ENCODE results near the gene PAK3.

Gene PAK3

DNA sequence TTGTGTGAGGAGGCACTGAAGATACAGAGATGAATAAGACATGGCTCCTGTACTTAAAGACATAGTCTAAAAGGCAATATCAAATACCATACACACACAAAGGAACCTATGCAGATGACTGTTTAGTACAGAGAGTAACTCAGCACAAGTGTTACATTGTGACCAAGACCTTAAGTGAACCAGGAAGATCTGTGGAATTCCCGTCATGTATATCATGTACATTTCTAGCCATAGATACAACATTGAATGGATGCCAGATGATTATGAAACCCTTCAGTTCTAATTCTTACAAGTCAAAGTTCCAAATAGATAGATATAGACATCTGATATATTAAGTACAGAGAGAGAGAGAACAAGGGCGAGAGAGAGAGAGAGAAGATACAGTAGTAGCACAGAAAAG, 73.2 kb downstream of the PAK3 start:
- Histone ChIP-seq H3K4me3 (ENCODE audit: low read length in 2 of 2) (no peak overlapping the region), H3K4me1 (ENCODE audit: control insufficient read depth in 2 of 2, insufficient read depth in 2 of 2, low read length in 2 of 2) (no peaks in the 10 kb centered on the region), H3K9ac (ENCODE audit: low read depth in 1 of 2, low read length in 2 of 2) (no peak overlapping the region), H3K36me3 (ENCODE audit: control insufficient read depth in 2 of 2, insufficient read depth in 2 of 2, low read length in 2 of 2) (no peaks in the 10 kb centered on the region), H3K27me3 (ENCODE audit: control insufficient read depth in 2 of 2, insufficient read depth in 2 of 2, low read length in 2 of 2) (peaks cover 0 to 7% of the 10 kb centered on the region in 2 donors), H3K27ac (ENCODE audit: low read depth in 2 of 2, low read length in 2 of 2) (no peak overlapping the region), H3K9me3 (ENCODE audit: control insufficient read depth in 2 of 2, low read length in 2 of 2) (no peaks in the 10 kb centered on the region)

DNA sequence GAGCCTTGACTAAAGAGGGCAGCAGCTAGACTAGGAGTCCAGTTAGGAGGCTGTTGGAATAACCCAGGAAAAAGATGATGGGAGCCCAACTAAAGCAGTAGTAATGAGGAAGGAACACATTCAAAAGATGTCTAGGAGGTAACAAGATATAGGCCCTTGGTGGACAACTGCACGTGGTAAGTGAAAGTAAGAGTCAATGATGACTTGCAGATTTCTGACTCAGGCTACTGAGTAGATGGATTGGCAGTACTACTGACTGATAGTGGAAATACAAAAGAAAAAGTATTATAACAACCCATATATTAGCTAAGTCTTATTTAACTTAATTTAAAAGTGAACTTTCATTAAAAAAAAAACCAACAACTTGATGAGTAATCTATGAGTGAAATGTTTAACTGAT, 74.0 kb downstream of the PAK3 start:
- H3K36me3 ChIP-seq (ENCODE audit: control insufficient read depth in 2 of 2, insufficient read depth in 2 of 2, low read length in 2 of 2) = no peaks in the 10 kb centered on the region

DNA sequence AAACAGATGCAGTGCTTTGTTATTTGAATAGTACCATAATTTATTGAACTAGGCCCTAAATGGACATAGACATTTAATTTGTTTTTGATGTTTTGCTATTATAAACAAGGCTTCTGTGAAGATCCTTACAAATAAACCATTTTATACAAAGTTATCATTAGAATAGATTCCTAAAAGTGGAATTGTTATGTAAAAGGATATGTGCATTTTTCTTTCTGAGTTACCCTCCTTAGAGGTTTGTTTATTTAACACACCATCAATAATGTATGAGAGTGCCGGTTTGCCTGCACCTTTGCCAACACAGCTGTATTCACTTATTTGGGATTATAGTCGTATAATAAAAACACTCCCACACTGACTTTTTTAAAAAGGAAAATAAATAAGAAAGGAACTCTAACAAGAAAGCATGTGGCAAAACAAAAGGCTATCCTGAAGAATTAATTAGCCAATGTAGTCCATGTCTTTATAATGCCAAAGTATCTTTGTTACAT, 84.8 kb downstream of the PAK3 start:
- Histone ChIP-seq H3K4me1 (ENCODE audit: control insufficient read depth in 2 of 2, insufficient read depth in 2 of 2, low read length in 2 of 2) (no peaks in the 10 kb centered on the region), H3K9me3 (ENCODE audit: control insufficient read depth in 2 of 2, low read length in 2 of 2) (no peaks in the 10 kb centered on the region), H3K27me3 (ENCODE audit: control insufficient read depth in 2 of 2, insufficient read depth in 2 of 2, low read length in 2 of 2) (no peaks in the 10 kb centered on the region), H3K9ac (ENCODE audit: low read depth in 1 of 2, low read length in 2 of 2) (no peak overlapping the region), H3K27ac (ENCODE audit: low read depth in 2 of 2, low read length in 2 of 2) (no peak overlapping the region), H3K36me3 (ENCODE audit: control insufficient read depth in 2 of 2, insufficient read depth in 2 of 2, low read length in 2 of 2) (no peaks in the 10 kb centered on the region), H3K4me3 (ENCODE audit: low read length in 2 of 2) (no peak overlapping the region)

More for the DNA sequence above, 74.0 kb downstream of the PAK3 start:
- H3K9ac ChIP-seq (ENCODE audit: low read depth in 1 of 2, low read length in 2 of 2) = no peak overlapping the region
- no peak overlapping the region for H3K27ac ChIP-seq (ENCODE audit: low read depth in 2 of 2, low read length in 2 of 2)
- peaks cover 0 to 7% of the 10 kb centered on the region in 2 donors for H3K27me3 ChIP-seq (ENCODE audit: control insufficient read depth in 2 of 2, insufficient read depth in 2 of 2, low read length in 2 of 2)
- H3K4me1 ChIP-seq (ENCODE audit: control insufficient read depth in 2 of 2, insufficient read depth in 2 of 2, low read length in 2 of 2) = no peaks in the 10 kb centered on the region
- H3K9me3 ChIP-seq (ENCODE audit: control insufficient read depth in 2 of 2, low read length in 2 of 2) = no peaks in the 10 kb centered on the region
- no peak overlapping the region for H3K4me3 ChIP-seq (ENCODE audit: low read length in 2 of 2)

DNA sequence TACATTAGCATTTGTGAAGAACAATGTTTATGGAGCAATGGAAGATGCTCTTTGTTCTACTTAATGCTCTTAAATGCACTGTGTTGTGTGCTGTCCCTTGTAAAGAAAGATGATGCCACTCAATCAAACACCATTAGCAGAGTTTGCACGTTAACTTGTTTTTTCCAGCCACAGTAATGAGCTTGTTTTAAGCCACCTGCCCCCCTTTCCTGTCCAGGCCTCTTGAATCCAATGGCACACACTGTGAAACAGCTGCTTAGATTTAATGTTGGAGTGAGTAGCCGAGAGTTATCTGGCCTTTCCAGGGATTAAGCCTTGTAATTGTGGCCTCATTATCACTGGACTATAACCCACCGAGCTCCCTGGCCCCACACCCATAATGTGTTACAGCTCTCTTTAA, 86.0 kb downstream of the PAK3 start:
- Histone ChIP-seq H3K9me3 (ENCODE audit: control insufficient read depth in 2 of 2, low read length in 2 of 2) (no peaks in the 10 kb centered on the region), H3K4me1 (ENCODE audit: control insufficient read depth in 2 of 2, insufficient read depth in 2 of 2, low read length in 2 of 2) (no peaks in the 10 kb centered on the region), H3K4me3 (ENCODE audit: low read length in 2 of 2) (no peak overlapping the region), H3K36me3 (ENCODE audit: control insufficient read depth in 2 of 2, insufficient read depth in 2 of 2, low read length in 2 of 2) (no peaks in the 10 kb centered on the region), H3K27ac (ENCODE audit: low read depth in 2 of 2, low read length in 2 of 2) (no peak overlapping the region), H3K27me3 (ENCODE audit: control insufficient read depth in 2 of 2, insufficient read depth in 2 of 2, low read length in 2 of 2) (no peaks in the 10 kb centered on the region), H3K9ac (ENCODE audit: low read depth in 1 of 2, low read length in 2 of 2) (no peak overlapping the region)

DNA sequence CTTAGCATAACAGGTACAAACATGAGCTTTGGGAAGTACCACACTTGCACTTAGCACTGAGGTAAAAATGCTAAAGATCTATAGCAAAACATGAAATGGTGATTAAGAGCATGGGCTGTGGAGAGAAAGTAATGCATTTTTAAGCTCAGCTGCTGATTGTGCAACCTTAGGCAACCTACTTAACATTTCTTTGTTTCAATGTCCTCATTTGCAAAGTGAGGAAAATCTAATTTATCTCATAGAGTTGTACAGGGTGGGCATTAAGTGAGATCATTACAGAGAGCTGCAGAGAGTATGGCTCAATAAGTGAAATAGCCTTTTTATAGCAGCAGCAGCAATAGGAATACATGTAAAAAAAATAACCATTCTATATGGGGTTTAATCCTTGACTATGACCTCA, 87.0 kb downstream of the PAK3 start:
- H3K9me3 ChIP-seq (ENCODE audit: control insufficient read depth in 2 of 2, low read length in 2 of 2) = no peaks in the 10 kb centered on the region
- no peak overlapping the region for H3K9ac ChIP-seq (ENCODE audit: low read depth in 1 of 2, low read length in 2 of 2)
- H3K4me1 ChIP-seq (ENCODE audit: control insufficient read depth in 2 of 2, insufficient read depth in 2 of 2, low read length in 2 of 2) = no peaks in the 10 kb centered on the region
- no peak overlapping the region for H3K4me3 ChIP-seq (ENCODE audit: low read length in 2 of 2)
- no peaks in the 10 kb centered on the region for H3K27me3 ChIP-seq (ENCODE audit: control insufficient read depth in 2 of 2, insufficient read depth in 2 of 2, low read length in 2 of 2)
- no peak overlapping the region for H3K27ac ChIP-seq (ENCODE audit: low read depth in 2 of 2, low read length in 2 of 2)
- H3K36me3 ChIP-seq (ENCODE audit: control insufficient read depth in 2 of 2, insufficient read depth in 2 of 2, low read length in 2 of 2) = no peaks in the 10 kb centered on the region

DNA sequence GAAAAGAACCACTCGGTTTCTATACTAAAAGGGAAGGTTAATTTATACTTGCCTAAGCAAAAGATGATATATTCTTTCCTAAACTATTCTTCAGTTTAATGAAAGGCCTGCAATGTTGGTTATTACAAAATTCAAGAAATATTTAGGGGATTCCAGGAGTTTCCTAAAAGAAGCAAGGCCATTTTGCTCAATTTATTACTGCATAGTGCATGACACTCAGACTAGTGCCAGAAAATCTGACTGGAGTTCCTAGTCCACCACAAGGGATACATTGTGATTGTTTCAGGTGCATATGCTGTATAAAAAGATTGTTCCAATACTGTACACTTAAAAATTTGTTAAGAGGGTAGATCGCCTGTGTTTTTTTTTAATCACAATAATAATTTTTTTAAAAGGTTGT, 95.6 kb downstream of the PAK3 start:
- Histone ChIP-seq H3K27me3 (ENCODE audit: control insufficient read depth in 2 of 2, insufficient read depth in 2 of 2, low read length in 2 of 2) (no peaks in the 10 kb centered on the region), H3K4me3 (ENCODE audit: low read length in 2 of 2) (no peak overlapping the region), H3K27ac (ENCODE audit: low read depth in 2 of 2, low read length in 2 of 2) (no peak overlapping the region), H3K36me3 (ENCODE audit: control insufficient read depth in 2 of 2, insufficient read depth in 2 of 2, low read length in 2 of 2) (no peaks in the 10 kb centered on the region), H3K4me1 (ENCODE audit: control insufficient read depth in 2 of 2, insufficient read depth in 2 of 2, low read length in 2 of 2) (no peaks in the 10 kb centered on the region), H3K9ac (ENCODE audit: low read depth in 1 of 2, low read length in 2 of 2) (no peak overlapping the region), H3K9me3 (ENCODE audit: control insufficient read depth in 2 of 2, low read length in 2 of 2) (no peaks in the 10 kb centered on the region)

GRCh38 chrX:111199505-111199904, 103.5 kb downstream of the PAK3 start:
- no peak overlapping the region for H3K9ac ChIP-seq (ENCODE audit: low read depth in 1 of 2, low read length in 2 of 2)
- H3K4me1 ChIP-seq (ENCODE audit: control insufficient read depth in 2 of 2, insufficient read depth in 2 of 2, low read length in 2 of 2) = no peaks in the 10 kb centered on the region
- no peaks in the 10 kb centered on the region for H3K9me3 ChIP-seq (ENCODE audit: control insufficient read depth in 2 of 2, low read length in 2 of 2)
- no peaks in the 10 kb centered on the region for H3K36me3 ChIP-seq (ENCODE audit: control insufficient read depth in 2 of 2, insufficient read depth in 2 of 2, low read length in 2 of 2)
- H3K4me3 ChIP-seq (ENCODE audit: low read length in 2 of 2) = no peak overlapping the region
- no peak overlapping the region for H3K27ac ChIP-seq (ENCODE audit: low read depth in 2 of 2, low read length in 2 of 2)
- H3K27me3 ChIP-seq (ENCODE audit: control insufficient read depth in 2 of 2, insufficient read depth in 2 of 2, low read length in 2 of 2) = no peaks in the 10 kb centered on the region

DNA sequence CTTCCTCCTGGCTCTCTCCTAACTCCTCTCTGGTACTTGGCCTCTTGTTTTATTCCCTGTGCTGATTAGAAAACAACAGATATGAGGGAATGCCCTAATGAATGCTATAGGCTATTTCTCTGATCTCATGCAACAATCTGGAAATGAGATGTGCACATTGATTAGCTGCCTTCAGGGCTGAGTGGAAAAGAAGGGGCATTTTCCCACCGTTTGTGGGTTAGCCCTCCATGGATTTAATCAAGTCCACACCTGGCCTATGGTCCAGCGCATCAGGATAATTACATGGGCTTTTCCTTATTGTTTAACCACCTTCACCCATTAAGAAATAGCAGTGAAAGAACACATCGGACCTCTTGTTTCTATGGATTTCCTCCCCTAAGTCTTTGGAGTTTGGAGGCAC, 104.3 kb downstream of the PAK3 start:
- Histone ChIP-seq H3K9ac (ENCODE audit: low read depth in 1 of 2, low read length in 2 of 2) (no peak overlapping the region), H3K36me3 (ENCODE audit: control insufficient read depth in 2 of 2, insufficient read depth in 2 of 2, low read length in 2 of 2) (no peaks in the 10 kb centered on the region), H3K27me3 (ENCODE audit: control insufficient read depth in 2 of 2, insufficient read depth in 2 of 2, low read length in 2 of 2) (no peaks in the 10 kb centered on the region), H3K9me3 (ENCODE audit: control insufficient read depth in 2 of 2, low read length in 2 of 2) (no peaks in the 10 kb centered on the region), H3K27ac (ENCODE audit: low read depth in 2 of 2, low read length in 2 of 2) (no peak overlapping the region), H3K4me3 (ENCODE audit: low read length in 2 of 2) (no peak overlapping the region), H3K4me1 (ENCODE audit: control insufficient read depth in 2 of 2, insufficient read depth in 2 of 2, low read length in 2 of 2) (no peaks in the 10 kb centered on the region)

- H3K9ac ChIP-seq (ENCODE audit: low read depth in 1 of 2, low read length in 2 of 2) = no peak overlapping the region
- no peaks in the 10 kb centered on the region for H3K9me3 ChIP-seq (ENCODE audit: control insufficient read depth in 2 of 2, low read length in 2 of 2)
- peaks cover 0 to 4% of the 10 kb centered on the region in 2 donors for H3K27me3 ChIP-seq (ENCODE audit: control insufficient read depth in 2 of 2, insufficient read depth in 2 of 2, low read length in 2 of 2)
- no peak overlapping the region for H3K27ac ChIP-seq (ENCODE audit: low read depth in 2 of 2, low read length in 2 of 2)
- H3K36me3 ChIP-seq (ENCODE audit: control insufficient read depth in 2 of 2, insufficient read depth in 2 of 2, low read length in 2 of 2) = no peaks in the 10 kb centered on the region
- no peak overlapping the region for H3K4me3 ChIP-seq (ENCODE audit: low read length in 2 of 2)
- no peaks in the 10 kb centered on the region for H3K4me1 ChIP-seq (ENCODE audit: control insufficient read depth in 2 of 2, insufficient read depth in 2 of 2, low read length in 2 of 2)
These were observed 111.9 kb downstream of the PAK3 start for GRCh38 chrX:111207851-111208250.

GRCh38 chrX:111216293-111216801, 120.4 kb downstream of the PAK3 start:
- Histone ChIP-seq H3K9me3 (ENCODE audit: control insufficient read depth in 2 of 2, low read length in 2 of 2) (no peaks in the 10 kb centered on the region), H3K4me1 (ENCODE audit: control insufficient read depth in 2 of 2, insufficient read depth in 2 of 2, low read length in 2 of 2) (no peaks in the 10 kb centered on the region), H3K27ac (ENCODE audit: low read depth in 2 of 2, low read length in 2 of 2) (no peak overlapping the region), H3K27me3 (ENCODE audit: control insufficient read depth in 2 of 2, insufficient read depth in 2 of 2, low read length in 2 of 2) (peaks cover 3 to 9% of the 10 kb centered on the region in 2 donors), H3K36me3 (ENCODE audit: control insufficient read depth in 2 of 2, insufficient read depth in 2 of 2, low read length in 2 of 2) (no peaks in the 10 kb centered on the region), H3K4me3 (ENCODE audit: low read length in 2 of 2) (no peak overlapping the region), H3K9ac (ENCODE audit: low read depth in 1 of 2, low read length in 2 of 2) (no peak overlapping the region)
